ENCODE measurements around the gene RAD51B.

DNA sequence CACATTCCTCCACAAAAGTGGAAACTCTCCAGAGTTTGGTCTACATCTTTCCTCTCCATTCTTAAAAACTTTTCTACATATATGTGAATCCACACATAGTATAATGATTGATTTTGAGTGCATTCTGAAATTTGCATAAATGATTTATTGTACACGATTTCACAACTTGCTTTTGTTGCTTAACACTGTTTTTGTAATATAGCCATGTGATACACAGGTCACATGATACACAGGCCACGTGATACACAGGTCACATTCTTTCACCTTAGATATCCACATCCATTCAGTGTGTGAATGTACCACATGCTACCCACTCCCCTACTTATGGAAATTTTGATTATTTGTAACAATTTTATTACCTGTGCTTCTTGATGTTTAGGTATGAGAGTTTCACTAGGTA lies 654.2 kb downstream of the RAD51B start:
- TF ChIP-seq, protein P1, sequence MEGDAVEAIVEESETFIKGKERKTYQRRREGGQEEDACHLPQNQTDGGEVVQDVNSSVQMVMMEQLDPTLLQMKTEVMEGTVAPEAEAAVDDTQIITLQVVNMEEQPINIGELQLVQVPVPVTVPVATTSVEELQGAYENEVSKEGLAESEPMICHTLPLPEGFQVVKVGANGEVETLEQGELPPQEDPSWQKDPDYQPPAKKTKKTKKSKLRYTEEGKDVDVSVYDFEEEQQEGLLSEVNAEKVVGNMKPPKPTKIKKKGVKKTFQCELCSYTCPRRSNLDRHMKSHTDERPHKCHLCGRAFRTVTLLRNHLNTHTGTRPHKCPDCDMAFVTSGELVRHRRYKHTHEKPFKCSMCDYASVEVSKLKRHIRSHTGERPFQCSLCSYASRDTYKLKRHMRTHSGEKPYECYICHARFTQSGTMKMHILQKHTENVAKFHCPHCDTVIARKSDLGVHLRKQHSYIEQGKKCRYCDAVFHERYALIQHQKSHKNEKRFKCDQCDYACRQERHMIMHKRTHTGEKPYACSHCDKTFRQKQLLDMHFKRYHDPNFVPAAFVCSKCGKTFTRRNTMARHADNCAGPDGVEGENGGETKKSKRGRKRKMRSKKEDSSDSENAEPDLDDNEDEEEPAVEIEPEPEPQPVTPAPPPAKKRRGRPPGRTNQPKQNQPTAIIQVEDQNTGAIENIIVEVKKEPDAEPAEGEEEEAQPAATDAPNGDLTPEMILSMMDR (IDR thresholded peaks at IDR 0.05; ENCODE audit: poor library complexity) = no peak
- no peak for TF ChIP-seq EZH2 (IDR thresholded peaks at IDR 0.05; ENCODE audit: borderline replicate concordance)

Data from hepatocyte (in vitro differentiated cells).